HG03196 (cell line): ENCODE results near the gene PPP1R15A.
"Not testable (repeated sequence)": the region's sequence is repeated elsewhere in the genome, so short reads cannot be mapped to it uniquely, and the experiment has no call there.

Experiments
- ATAC-seq: cut with Tn5 transposase; IDR thresholded peaks from one replicate; pipeline ENCODE4 v1.9.1; 2021; ENCODE audit not compliant: unreplicated experiment

Gene PPP1R15A

DNA sequence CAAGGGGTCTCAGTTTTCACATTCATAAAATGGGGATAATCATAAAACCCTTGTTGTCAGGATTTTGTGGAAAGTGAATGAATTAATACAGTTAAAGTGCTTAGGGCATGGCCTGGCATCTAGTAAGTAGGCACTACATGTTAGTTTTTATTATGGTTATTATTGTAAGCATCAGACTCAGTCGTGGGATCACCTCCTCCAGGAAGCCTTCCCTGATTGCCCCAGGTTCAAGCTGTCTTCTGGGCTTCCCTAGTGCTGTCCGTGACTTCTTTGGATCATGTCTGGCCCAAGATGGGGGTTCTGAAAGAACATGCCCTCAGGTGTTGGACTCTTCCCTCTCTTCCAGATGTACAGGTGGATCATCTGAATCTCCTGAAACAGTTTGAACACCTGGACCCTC lies 38.6 kb downstream of the PPP1R15A start:
- no peak for ATAC-seq

- no peak for ATAC-seq
These were observed 41.1 kb downstream of the PPP1R15A start for GRCh38 chr19:48913114-48913889.

DNA sequence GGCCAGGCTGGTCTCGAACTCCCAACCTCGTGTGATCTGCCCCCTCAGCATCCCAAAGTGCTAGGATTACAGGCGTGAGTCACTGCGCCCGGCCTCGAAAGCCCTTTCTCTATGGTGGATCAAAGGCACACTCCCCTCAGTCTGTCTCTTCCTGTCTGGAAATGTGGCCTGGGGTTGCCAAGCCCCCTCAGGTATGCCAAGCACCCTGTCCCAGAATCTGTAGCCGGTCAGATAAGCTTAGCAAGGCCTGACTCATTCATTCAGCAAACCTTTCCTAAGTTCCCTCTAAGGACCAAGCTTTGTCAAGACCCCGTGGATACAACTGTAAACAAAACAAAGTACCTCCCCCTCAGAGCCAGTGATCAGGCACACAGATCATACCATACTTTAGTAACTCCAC lies 42.0 kb downstream of the PPP1R15A start:
- ATAC-seq, result no peak

DNA sequence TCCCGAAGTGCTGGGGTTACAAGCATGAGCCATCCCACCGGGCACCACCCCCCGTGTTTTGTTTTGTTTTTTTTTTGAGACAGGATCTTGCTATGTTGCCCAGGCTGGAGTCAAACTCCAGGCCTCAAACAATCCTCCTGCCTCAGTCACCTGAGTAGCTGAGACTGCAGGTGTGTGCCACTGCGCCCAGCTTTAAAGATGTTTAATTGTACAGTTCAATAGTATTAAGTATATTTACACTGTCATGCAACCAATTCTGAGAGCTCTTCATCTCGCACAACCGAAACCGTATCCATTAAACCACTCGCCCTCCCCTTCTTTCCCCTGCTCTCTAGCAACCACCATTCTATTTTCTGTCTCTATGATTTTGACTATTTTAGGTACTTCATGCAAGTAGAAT lies 43.5 kb downstream of the PPP1R15A start:
- no peak for ATAC-seq

DNA sequence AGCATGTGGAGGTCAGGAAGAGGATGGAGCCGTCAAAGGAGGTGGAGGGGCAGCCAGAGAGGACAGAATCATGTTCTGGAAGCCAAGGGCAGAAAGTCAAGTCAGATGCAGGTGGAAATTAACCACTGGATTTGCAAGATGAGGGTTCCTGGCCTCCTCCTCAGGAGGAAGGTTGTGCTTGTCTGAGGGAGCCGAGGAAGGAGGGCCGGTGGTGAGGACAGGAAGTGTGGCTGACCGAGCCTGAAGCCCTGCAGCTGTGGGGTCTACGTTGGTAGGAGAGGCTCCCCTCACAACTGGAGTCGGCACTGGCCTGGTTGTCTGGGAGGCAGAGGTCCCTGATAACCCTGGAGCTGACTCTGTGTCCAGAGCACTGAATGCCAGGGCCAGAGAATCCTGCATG lies 45.9 kb downstream of the PPP1R15A start:
- no peak for ATAC-seq

DNA sequence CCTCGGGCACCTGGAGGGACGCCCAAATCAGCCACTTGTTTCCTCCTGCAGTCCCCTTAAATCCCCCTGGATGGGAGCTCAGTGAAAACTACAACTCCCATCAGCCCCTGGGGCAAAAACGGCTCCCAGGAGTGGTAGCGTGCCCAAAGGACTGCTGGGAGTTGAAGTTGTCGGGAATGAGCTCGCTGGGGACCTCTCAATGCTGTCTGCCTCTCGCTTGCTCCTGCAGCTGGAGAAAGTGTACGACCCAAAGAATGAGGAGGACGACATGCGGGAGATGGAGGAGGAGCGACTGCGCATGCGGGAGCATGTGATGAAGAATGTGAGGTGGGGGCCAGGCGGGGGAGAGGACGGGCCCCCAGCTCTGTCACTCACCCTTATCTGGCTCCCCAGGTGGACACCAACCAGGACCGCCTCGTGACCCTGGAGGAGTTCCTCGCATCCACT lies 46.6 kb downstream of the PPP1R15A start:
- no peak for ATAC-seq

DNA sequence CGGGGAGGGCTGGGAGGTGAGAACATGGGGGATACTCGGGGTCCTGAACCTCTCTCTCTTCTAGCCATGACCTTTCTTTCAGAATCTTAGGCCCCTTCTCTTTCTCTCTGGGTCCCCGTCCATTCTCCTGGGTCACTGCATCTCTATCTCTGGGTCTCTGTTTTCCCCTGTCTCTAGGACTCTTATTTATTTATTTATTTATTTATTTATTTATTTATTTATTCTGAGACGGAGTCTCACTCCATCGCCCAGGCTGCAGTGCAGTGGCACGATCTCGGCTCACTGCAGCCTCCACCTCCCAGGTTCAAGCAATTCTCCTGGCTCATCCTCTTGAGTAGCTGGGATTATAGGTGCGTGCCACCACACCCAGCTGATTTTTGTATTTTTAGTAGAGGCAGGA lies 47.0 kb downstream of the PPP1R15A start:
- ATAC-seq, result not testable (repeated sequence)

GRCh38 chr19:48920949-48921348 lies 48.7 kb downstream of the PPP1R15A start:
- no peak for ATAC-seq

DNA sequence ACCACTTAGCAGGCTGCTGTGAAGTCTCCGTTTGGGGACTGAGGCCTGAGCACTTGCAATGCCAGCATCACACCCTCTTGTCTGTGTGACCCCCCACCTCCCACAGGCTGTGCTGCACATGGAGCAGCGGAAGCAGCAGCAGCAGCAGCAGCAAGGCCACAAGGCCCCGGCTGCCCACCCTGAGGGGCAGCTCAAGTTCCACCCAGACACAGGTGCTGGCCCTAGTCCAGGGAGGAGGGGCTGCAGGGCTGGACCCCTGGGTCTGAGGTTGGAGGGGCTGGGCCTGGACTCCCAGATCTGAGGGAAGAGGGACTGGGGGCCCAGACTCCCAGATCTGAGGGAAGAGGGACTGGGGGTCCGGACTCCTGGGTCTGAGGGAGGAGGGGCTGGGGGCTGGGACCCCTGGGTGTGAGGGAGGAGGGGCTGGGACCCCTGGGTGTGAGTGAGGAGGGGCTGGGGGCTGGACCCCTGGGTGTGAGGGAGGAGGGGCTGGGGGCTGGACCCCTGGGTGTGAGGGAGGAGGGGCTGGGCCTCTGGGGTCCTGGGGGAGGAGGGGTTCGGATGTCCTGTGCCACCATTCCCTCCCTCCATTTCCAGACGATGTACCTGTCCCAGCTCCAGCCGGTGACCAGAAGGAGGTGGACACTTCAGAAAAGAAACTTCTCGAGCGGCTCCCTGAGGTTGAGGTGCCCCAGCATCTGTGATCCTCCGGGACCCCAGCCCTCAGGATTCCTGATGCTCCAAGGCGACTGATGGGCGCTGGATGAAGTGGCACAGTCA lies 49.7 kb downstream of the PPP1R15A start:
- no peak for ATAC-seq

DNA sequence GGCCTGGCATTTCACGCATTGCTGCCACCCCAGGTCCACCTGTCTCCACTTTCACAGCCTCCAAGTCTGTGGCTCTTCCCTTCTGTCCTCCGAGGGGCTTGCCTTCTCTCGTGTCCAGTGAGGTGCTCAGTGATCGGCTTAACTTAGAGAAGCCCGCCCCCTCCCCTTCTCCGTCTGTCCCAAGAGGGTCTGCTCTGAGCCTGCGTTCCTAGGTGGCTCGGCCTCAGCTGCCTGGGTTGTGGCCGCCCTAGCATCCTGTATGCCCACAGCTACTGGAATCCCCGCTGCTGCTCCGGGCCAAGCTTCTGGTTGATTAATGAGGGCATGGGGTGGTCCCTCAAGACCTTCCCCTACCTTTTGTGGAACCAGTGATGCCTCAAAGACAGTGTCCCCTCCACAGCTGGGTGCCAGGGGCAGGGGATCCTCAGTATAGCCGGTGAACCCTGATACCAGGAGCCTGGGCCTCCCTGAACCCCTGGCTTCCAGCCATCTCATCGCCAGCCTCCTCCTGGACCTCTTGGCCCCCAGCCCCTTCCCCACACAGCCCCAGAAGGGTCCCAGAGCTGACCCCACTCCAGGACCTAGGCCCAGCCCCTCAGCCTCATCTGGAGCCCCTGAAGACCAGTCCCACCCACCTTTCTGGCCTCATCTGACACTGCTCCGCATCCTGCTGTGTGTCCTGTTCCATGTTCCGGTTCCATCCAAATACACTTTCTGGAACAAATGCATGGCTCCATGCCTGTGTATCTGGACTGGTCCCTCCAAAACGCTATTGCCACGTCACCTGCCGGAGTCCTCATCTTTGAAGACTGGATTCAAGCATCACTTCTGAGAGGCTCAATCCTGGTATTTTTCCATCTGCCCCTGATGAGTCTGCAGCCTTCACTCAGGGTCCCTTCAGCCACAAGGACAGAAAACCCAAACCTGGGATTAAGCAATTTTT lies 50.6 kb downstream of the PPP1R15A start:
- no peak for ATAC-seq

DNA sequence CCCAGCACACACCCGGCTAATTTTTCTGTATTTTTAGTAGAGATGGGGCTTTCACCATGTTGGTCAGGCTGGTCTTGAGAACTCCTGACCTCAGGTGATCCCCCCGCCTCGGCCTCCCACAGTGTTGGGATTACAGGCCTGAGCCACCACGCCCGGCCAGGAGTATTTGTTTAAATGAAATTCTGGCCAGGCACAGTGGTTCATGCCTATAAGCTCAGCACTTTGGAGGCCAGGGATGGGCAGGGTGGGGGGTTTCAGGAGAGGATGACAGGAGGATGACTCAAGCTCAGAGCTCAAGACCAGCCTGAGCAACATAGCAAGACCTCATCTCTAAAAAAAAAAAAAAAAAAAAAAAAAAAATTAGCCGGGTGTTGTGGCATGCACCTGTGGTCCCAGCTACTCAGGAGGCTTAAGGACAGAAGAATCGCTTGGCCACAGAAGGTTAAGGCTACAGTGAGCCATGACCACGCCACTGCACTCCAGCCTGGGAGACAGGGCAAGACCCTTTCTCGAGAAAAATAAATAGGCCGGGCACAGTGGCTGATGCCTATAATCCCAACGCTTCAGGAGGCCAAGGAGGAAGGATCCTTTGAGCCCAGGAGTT lies 53.1 kb downstream of the PPP1R15A start:
- no peak for ATAC-seq
